Tibial artery (tissue), 4 donors: ENCODE results near the gene PTPRN2.
"Not testable (repeated sequence)": the region's sequence is repeated elsewhere in the genome, so short reads cannot be mapped to it uniquely, and the experiment has no call there.

Source experiments
- DNase-seq, 2 donors: peaks; one replicate each; pipeline ENCODE4 v3.0.0-alpha.2; 2019
- H3K27ac ChIP-seq, 2 donors: fragments of 200-600 bp; sonication (generic) in 1 of 2; 1 replicate in 1 of 2; 2 replicates in 1 of 2; pipeline ENCODE4 v1.5.1; 2018 to 2019; ENCODE audit warnings: mild to moderate bottlenecking in 1 of 2
- H3K27me3 ChIP-seq, 2 donors: fragments of 200-600 bp; sonication (generic) in 1 of 2; one replicate each; pipeline versions ENCODE4 v1.5.1 to v1.6.0; 2016 to 2019
- H3K36me3 ChIP-seq, 3 donors: fragments of 200-600 bp; sonication (generic) in 2 of 3; one replicate each; pipeline ENCODE4 v1.5.1; 2016 to 2019; ENCODE audit warnings: mild to moderate bottlenecking in 2 of 3
- H3K4me1 ChIP-seq, 4 donors: fragments of 200-600 bp; sonication (generic) in 2 of 4; 1 replicate in 3 of 4; 2 replicates in 1 of 4; pipeline ENCODE4 v1.5.1; 2016 to 2019
- H3K4me3 ChIP-seq, 2 donors: fragments of 200-600 bp; sonication (generic) in 1 of 2; 1 replicate in 1 of 2; 2 replicates in 1 of 2; pipeline ENCODE4 v1.5.1; 2018 to 2019; ENCODE audit warnings: mild to moderate bottlenecking in 2 of 2
- H3K9me3 ChIP-seq, 3 donors: fragments of 200-600 bp; sonication (generic) in 1 of 3; one replicate each; pipeline ENCODE4 v1.5.1; 2016 to 2019
- CTCF ChIP-seq, 2 experiments: fragments of 200-600 bp in 1 of 2; fragments of 450-650 bp in 1 of 2; IDR thresholded peaks; one replicate each; pipeline ENCODE4 v1.5.1; 2017 to 2019; ENCODE audit warnings: antibody characterized with exemption in 2 of 2, mild to moderate bottlenecking in 1 of 2, moderate library complexity in 1 of 2
- intact Hi-C: fragments of 100-400 bp; cut with DNase I; formaldehyde crosslinking; loops from one replicate; pipeline ENCODE4 v1.15.0; 2023; ENCODE audit warnings: low total_unique reads

Gene PTPRN2

GRCh38 chr7:158521795-158522194, 65.8 kb downstream of the PTPRN2 start:
- intact Hi-C loops, H3K9me3 ChIP-seq, DNase-seq, H3K4me3 ChIP-seq, H3K27ac ChIP-seq, H3K36me3 ChIP-seq, H3K4me1 ChIP-seq: not testable (repeated sequence)
- peaks cover 0 to 33% of the 10 kb centered on the region in 2 donors for H3K27me3 ChIP-seq

GRCh38 chr7:158520825-158521224, 66.8 kb downstream of the PTPRN2 start:
- intact Hi-C loops = no loop called here
- no peaks in the 10 kb centered on the region for H3K4me1 ChIP-seq
- H3K4me3 ChIP-seq = no peak overlapping the region
- H3K27ac ChIP-seq = no peak overlapping the region
- no peaks in the 10 kb centered on the region for H3K36me3 ChIP-seq
- TF ChIP-seq CTCF (IDR thresholded peaks at IDR 0.05) = no peak
- no peak for DNase-seq
- H3K27me3 ChIP-seq = peaks cover 0 to 24% of the 10 kb centered on the region in 2 donors
- H3K9me3 ChIP-seq = no peaks in the 10 kb centered on the region

- Histone ChIP-seq H3K4me3 (no peak overlapping the region), H3K9me3 (no peaks in the 10 kb centered on the region), H3K4me1 (no peaks in the 10 kb centered on the region), H3K27ac (no peak overlapping the region), H3K36me3 (no peaks in the 10 kb centered on the region), H3K27me3 (peaks cover 0 to 13% of the 10 kb centered on the region in 2 donors)
- DNase-seq = no peak
- intact Hi-C loops = no loop called here
- no peak for TF ChIP-seq CTCF (IDR thresholded peaks at IDR 0.05)
Measured at GRCh38 chr7:158519633-158520174, 67.9 kb downstream of the PTPRN2 start.

GRCh38 chr7:158518980-158519632, 68.5 kb downstream of the PTPRN2 start:
- H3K36me3 ChIP-seq = no peaks in the 10 kb centered on the region
- H3K4me1 ChIP-seq = no peaks in the 10 kb centered on the region
- no peaks in the 10 kb centered on the region for H3K9me3 ChIP-seq
- intact Hi-C loops = no loop called here
- DNase-seq = no peak
- H3K27ac ChIP-seq = no peak overlapping the region
- H3K4me3 ChIP-seq = no peak overlapping the region
- H3K27me3 ChIP-seq = peaks cover 0 to 10% of the 10 kb centered on the region in 2 donors
- TF ChIP-seq CTCF (IDR thresholded peaks at IDR 0.05) = no peak

- Histone ChIP-seq H3K36me3 (no peaks in the 10 kb centered on the region), H3K4me3 (no peak overlapping the region), H3K27ac (no peak overlapping the region), H3K9me3 (peaks cover 0 to 7% (median under 1%) of the 10 kb centered on the region in 3 donors), H3K4me1 (no peaks in the 10 kb centered on the region), H3K27me3 (peaks cover 0 to 10% of the 10 kb centered on the region in 2 donors)
- TF ChIP-seq CTCF (IDR thresholded peaks at IDR 0.05) = no peak
- intact Hi-C loops = no loop called here
- DNase-seq = no peak
Measured at GRCh38 chr7:158517571-158517970, 70.1 kb downstream of the PTPRN2 start.

GRCh38 chr7:158517072-158517471, 70.6 kb downstream of the PTPRN2 start:
- Histone ChIP-seq H3K27me3 (peaks cover 0 to 10% of the 10 kb centered on the region in 2 donors), H3K4me3 (no peak overlapping the region), H3K4me1 (no peaks in the 10 kb centered on the region), H3K9me3 (peaks cover 0 to 12% (median 5%) of the 10 kb centered on the region in 3 donors), H3K36me3 (no peaks in the 10 kb centered on the region), H3K27ac (no peak overlapping the region)
- intact Hi-C loops = no loop called here
- DNase-seq = no peak
- TF ChIP-seq CTCF (IDR thresholded peaks at IDR 0.05) = no peak
